Suppressor macrophage treated with lipopolysaccharide for 1 hour (primary cell): ENCODE results near the gene NIPA2.
"Not testable (repeated sequence)": the region's sequence is repeated elsewhere in the genome, so short reads cannot be mapped to it uniquely, and the experiment has no call there.

ENCODE experiments used
- DNase-seq, 3 donors: peaks; one replicate each; pipeline ENCODE4 v3.0.0-alpha.2; 2020 to 2022

The NIPA2 gene

DNA sequence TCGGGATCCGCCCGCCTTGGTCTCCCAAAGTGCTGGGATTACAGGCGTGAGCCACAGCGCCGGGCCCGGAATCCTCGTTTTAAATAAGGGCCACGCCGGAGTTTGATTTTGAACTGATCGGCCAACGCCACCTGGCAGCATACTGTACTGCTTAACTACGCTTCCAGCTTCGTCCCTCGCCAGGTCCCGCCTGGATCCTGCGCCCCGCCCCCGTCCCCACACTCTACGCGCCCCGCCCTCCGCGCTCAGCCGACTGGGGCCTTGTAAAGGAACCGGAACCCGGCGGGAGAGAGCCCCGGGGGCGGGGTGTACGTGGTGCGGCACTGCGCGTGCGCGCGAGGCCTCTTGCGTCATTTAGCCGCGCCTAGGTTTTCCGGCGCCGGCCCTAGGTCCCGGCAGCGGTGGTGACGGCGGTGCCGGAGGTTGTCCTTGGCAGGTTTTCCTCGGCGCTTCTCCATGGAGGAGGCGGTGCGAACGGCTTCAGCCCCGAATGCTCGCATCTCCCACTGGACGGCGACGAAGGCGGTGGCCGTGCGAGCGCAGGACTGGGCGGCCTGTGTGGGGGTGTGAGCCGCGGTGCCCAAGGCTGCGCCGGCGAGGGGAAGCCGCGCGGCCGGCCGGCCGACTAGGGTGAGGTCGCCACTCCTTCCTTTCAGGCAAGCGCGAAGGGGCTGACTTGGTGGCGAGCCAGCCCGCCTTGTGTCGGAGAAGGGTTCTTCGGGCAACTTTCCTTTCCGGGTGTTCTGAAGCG lies at the start of gene NIPA2:
TSS of gene NIPA2 (plus strand) at position 375 of the 751 bp plus-strand sequence. CDS start 13,066 bp downstream, outside the sequence.
- peak; percentile 99 to 100 (median 100) for DNase-seq

DNA sequence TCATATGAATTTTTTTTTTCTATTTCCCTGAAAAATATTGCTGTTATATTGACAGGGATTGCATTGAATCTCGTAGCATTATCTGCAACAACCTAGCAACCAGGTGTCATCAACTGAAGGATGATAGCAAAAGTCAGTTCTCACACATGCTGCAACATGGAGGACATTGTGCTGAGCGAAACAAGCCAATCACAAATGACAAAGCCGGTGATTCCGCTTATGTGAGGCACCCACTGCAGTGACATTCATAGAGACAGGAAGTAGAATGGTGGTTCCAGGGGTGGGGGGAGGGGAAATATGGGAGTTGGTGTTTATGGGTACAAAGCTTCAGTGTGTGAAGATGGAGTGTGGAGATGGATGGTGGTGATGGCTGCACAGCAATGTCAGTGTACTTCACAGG lies 44.4 kb upstream of the NIPA2 start:
- no peak for DNase-seq

DNA sequence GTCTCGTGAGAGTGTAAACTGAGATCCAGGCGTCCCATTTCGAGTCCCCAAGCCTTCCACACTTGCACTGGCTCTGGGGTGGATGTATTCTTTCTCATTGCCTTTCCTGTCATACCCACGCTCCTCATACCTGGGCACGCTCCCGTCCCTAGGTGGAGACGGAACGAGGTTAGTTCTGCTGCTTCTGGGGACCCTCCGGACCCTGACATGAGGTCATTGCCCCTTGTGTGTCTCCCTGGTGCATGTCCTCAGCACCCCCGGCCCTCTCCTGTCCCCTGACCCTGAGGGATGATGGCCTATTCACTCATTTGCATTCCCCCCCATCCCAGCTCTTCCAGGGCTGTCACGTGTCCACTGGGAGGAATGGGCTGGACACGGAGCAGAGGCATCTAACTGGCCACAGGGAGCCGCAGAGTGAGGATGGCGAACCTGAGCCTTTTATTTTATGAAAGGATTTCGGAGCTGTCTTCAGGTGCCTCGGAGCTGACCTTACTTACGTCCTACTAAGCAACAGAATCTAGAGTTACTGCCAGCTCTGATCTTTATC lies 43.8 kb upstream of the NIPA2 start:
- DNase-seq: no peak

DNA sequence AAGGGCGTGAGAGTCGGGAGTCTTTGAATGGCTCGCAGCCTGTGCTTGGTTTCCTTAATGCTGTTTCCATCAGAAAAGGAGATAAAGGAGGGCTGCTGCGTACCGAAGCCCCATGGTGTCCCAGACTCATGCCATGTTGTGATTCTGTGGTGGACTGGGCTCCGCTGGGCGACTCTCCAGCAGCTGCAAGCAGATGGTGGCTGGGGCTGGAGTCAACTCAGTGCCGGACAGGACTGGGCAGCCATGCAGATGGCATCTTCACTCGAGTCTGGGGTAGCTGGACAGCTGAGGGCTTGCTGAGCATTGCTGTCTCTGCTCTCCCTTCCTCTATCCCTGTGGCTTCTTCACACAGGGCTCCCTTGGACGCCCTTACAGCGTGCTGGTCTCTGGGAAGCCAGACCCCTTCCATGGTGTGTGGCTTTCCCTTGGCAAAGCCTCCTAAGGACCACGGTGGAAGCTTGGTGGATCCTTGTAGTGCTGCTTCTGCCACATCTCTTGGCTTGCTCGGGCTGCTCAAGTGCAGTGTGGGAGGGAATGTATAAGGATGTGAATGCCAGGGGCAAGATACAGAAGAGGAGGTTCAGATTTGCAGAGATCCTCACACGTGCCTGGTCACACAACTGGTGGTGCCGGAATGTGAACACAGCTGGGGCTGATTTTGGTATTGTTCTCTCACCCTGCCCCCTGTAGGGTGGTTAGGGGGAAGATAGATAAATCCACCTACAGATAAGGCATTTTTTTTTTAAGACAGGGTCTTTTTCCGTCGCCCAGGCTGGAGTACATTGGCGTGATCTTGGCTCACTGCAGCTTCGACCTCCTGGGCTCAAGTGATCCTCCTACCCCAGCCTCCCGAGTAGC lies 43.0 kb upstream of the NIPA2 start:
- no peak for DNase-seq

DNA sequence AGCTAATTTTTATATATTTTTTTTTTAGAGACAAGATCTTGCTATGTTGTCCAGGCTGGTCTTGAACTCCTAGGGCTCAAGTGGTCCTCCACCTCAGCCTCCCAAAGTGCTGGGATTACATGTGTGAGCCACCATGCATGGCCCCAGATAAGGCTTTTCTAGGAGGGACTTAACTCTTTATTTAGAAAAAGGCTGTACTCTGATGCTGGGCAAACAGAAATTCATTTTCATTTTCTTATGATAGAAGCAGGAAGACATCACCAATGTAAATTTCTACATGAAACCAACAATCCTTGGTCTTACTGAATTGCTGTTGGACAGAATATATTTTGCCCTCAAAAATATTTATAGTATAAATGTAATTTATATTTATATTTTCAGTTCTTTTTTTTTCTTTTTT lies 42.4 kb upstream of the NIPA2 start:
- no peak for DNase-seq

DNA sequence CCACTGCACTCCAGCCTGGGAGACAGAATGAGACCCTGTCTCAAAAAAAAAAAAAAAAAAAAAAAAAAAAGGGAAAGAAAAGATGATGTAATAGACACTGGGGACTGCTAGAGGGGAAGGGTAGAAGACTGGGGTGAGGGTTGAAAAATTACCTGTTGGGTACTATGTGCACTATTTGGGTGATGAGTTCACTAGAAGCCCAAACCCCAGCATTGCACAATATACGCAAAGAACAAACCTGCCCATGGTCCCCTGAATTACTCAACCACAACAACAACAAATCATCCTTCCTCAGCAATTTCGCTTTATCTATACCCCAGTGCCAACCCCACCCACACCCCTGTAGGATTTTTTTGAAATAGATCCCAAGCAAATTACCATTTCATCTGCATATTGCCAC lies 38.6 kb upstream of the NIPA2 start:
- DNase-seq: no peak

DNA sequence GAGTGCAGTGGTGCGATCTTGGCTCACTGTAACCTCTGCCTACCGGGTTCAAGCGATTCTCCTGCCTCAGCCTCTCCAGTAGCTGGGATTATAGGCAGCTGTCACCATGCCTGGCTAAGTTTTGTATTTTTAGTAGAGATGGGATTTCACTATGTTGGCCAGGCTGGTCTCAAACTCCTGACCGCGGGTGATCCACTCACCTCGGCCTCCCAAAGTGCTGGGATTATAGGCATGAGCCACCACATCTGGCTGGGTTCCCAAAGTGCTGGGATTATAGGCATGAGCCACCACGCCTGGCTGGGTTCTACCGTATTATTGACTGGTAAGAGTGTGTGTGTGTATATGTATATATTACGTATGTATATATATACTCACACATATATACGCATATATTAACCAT lies 35.5 kb upstream of the NIPA2 start:
- DNase-seq: not testable (repeated sequence)

DNA sequence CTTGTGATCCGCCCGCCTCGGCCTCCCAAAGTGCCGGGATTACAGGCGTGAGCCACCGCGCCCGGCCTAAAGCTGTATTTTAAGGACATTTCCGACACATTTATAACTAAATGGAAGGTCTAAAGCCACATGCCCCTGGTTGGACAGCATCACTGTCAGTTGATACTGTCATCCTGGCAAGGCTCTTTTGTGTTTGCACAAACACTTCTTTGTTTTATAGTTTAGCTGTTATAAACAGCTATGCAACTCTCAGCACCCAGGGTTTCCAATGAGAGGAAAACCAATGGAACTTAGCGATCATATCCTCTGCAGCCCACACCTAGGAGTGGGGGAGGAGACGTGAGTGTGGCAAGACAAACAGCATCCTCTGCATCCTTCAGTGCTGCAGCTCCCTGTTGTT lies 32.3 kb upstream of the NIPA2 start:
- no peak for DNase-seq

DNA sequence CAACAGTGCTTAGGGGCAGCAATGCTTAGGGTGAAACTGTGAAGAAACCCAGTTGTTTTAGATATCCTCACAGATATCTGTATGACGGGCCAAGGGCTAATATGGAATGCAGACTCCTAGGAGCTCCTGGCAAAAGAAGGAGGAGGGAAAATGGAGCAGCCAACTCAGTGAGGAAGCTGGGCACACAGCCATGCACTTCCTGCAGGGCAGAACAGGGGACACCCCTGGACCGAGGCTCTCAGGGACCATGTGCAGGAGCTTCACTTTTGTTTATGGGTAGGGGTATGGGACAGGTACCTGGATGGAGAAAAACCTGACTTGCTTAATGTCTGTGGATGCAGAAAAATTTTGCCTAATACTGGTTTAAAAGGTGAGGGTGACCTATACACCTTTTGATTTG lies 31.8 kb upstream of the NIPA2 start:
- no peak for DNase-seq

DNA sequence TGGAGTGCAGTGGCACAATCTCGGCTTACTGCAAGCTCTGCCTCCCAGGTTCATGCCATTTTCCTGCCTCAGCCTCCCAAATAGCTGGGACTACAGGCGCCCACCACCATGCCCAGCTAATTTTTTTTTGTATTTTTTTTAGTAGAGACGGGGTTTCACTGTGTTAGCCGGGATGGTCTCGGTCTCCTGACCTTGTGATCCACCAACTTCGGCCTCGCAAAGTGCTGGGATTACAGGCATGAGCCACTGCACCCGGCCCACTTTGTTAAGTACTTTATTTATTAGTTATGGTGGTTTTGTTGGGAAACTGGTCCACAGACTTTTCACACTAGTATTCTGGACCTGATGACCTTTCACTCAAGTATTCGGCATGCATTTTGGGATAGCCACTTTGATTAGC lies 30.6 kb upstream of the NIPA2 start:
- DNase-seq: not testable (repeated sequence)

DNA sequence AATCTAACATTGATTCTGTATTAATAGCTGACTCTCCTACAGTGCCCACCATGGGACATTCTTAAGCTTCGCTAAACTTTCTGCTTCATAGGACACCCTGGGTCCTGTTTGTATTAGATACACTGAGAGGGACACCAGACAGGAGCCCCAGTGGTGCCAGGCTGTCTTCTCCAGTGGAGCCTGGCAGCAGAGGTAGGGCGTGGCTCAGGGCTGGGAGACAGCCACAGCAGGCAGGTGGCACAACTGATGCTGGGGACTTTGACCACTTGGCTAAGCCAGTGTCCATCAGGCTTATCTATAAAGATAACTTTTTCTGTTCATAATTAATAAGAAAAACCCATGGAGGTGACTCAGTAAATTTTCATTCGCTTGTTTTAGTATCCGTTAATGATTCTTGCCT lies 30.2 kb upstream of the NIPA2 start:
- DNase-seq: no peak

DNA sequence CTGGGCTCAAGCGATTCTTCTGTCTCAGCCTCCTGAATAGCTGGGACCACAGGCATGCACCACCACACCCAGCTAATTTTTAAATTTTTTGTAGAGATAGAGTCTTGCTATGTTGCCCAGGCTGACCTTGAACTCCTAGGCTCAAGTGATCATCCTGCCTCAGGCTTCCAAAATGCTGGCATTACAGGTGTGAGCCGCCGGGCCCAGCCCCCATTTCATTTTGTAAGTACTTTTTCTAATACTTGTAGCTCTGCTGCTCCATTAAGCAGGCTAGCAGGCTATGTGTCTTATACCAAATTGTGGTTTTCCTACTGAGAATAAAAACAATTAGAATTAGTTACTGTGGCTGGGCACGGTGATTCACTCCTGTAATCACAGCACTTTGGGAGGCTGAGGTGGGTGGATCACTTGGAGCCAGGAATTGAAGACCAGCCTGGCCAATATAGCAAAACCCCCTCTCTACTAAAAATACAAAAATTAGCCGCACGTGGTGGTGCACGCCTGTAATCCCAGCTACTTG lies 29.6 kb upstream of the NIPA2 start:
- no peak for DNase-seq

DNA sequence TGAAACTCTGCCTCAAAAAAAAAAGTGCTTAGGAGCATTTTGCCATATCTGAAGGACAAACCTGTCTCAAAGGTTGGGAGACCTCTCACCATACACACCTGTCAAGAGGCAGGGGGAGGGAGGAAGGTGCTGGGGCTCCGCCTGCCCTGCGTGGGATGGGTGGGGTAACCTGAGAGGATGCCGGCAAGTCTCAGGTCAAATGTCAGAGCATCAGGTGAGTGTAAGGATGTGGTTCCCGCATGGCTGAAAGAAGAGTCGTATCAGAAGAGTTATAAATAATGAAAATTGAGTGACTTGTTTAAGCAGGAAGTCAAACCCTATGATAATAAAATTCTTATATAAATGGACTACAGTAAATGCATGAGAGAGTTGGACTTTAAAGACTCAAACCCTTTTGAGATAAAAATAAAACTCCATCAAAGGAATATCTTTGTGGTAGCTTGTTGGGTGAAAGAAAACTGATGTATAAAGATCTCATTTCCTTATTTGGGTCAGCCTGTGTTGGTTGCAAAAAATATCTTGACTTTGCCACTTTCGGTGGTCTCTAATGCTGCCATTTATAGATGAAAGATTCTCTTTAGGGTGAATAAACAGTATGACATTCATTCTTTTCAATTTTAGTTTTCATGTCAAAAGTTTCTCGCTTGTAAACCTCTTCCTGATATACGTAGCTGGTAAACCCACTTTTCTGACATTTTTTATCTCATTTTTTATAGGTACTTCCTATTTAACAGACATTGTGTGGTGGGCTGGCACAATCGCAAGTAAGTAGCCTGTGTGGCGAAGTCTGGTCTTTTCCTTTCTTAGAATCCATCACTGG lies 28.2 kb upstream of the NIPA2 start:
- no peak for DNase-seq

DNA sequence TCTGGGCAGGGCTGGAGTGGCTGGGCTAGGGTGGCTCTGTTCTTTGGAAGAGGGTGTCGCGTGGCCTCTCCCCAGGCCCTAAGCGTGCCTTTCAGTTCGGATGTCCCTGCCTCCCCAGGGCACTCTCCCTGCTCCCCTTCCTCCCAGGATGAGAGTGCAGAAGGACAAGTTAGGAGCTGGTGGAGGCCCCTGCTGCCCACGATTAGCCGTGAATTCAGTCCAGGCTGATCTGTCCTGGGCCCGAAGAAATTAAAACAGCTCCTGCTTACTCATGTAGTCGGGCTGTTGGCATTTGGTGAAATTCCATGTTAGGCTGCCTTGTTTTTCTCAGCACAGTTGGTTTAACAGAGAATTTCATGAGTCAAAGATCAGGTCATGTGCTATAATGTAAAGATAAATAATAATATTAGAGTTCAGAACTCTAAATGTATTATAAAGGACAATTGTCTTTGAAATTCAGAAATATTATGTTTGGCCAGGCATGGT lies 27.6 kb upstream of the NIPA2 start:
- DNase-seq: no peak

DNA sequence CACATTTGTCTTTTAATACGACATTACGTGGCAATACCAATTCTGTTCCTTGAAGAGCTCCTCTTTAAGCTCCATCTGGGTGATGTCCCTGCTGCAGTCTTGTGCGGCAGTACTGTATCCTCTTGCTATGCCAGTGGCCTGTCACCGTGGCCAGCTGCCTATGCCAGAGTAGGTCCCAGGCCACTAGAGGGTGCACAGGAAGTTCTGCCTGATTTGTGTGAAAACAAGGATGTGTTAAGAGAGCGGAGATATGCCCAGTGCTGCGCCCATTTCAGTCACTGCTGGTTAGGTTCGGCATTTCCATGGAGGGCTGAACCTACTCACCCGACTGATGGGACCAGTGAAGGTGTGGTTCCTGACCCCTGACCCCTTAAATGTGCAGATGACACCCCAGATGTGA lies 26.8 kb upstream of the NIPA2 start:
- peak; percentile 26 to 55 (median 32) for DNase-seq

DNA sequence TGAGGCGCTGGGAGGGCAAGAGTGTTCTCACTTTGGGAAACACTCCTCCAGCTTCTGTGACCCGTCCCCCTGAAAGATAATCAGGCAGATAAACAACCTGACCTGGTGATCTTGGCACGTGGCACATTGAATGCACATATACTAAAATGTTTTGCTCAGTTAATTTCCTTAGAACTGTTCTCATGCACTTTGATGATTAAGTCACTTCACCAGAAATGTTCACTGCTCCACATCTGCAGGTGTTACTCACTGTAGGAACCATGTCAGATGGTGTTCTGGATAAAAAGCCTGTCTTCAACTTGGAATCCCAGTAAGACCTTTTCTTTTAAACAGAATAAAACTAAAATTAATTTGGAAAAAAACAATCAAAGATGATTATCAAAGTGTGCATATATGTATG lies 24.6 kb upstream of the NIPA2 start:
- DNase-seq: no peak

DNA sequence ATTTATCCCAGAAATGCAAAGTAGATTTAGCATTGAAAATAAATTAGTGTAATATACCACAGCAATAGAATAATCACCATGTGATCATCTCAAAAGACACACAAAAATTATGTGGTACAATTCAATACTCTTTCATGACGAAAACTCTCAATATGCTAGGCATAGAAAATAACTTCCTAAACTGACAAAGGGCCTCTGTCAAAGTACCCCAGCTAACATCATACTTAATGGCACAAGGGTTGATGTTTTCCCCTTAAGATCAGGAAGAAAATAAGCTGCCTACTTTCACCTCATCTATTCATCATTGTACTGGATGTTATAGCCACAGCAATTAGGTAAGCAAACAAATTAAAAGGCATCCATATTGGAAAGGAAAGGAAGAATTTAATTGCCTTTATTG lies 22.7 kb upstream of the NIPA2 start:
- DNase-seq: no peak

DNA sequence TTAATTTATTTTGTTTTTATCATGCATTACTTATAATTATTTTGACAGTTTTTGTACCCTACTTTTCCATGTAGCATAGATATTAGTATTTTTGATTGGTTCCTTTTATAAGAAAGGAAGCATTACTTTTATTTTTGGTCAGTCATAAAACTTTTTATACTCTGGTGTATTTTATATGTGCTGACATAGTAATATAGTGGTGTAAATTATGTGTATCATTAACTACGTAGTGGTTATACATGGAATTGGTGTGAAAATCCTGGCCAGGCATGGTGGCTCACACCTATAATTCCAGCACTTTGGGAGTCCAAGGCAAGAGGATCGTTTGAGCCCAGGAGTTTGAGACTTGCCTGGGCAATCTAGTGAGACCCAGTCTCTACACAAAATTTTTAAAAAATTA lies 18.8 kb upstream of the NIPA2 start:
- DNase-seq: no peak

DNA sequence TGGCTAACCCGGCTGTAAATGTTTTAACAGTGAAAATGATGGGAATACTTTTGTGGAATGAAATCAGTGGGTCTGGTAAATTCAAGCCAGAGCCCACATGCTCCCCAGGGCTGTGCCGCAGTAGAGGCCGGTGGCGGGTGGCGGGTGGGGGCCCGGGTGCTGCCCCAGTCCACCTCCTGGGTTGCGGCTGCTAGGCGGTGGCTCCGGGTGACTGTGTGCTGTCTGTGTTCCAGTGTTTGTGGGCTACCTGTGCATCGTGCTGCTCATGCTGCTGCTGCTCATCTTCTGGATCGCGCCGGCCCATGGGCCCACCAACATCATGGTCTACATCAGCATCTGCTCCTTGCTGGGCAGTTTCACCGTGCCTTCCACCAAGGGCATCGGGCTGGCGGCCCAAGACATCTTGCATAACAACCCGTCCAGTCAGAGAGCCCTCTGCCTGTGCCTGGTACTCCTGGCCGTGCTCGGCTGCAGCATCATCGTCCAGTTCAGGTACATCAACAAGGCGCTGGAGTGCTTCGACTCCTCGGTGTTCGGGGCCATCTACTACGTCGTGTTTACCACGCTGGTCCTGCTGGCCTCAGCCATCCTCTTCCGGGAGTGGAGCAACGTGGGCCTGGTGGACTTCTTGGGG lies 14.9 kb upstream of the NIPA2 start:
- no peak for DNase-seq

DNA sequence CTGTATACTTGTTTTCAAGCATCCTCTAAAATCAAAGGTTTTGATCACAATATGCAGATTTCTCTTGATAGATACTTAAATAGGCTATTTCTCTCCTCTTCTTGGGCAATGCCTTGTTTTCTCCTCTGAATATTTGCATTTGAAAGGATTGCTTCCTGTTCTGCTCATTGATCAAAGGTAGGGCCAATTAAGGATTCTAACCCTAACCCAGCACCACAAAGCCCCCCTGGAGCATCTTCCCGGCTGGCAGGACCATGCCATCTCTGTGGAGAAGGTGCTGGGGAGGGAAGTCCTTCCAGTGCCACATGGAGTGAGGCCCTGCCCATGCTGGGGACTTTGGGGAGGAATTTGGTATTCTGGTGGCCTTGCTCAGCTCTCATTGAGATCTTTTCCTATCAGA lies 11.3 kb upstream of the NIPA2 start:
- DNase-seq: no peak

DNA sequence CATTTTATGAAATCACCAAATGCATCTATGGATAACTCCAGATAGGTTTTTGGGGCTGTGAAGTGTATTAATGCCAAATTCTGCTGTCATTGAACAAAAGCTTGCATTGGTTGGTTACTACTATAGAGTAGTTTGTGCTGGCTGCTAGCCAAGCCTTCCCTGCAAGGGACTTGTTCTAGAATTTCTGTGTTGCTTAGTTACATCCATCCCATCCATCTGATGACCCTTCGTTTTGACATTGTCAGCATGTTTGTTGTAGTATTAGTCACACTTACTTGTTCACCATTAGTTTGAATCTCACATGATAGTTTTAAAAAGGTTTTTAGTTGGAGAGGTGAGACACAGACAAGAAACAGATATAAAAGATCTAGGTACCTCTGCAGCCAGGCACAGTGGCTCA lies 7.0 kb upstream of the NIPA2 start:
- DNase-seq: no peak

DNA sequence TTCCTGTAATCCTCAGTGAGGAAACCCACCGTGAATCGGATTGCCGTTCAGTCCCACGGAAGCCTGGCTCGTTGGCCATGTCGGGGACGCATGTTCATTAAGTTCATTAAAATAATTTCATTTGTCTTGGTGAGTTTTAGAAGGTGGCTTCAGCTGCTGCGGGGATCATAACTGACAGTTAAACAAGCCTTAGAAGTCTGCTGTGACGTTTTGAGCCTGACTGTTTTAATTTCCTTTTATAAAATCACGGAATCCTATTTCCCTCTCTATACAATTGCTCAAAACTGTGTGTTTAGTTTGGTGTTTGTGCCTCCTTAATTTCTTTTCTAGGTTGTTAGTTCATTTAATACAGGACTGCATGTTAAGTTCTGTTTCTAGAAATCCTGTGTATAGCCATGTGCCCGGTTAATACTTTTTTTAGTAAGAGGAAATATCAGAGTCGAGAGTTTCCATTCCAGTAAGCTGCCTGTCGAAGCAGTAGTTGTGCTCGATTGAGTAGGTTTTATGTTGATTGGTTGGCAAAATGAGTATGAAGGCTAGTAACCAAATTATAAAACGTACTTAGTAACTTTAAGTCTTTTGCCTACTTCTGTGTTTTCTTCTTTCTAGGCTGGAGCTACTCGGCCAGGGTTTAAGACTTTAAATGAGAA lies 705 bp downstream of the NIPA2 start:
- peak; percentile 29 to 46 (median 45) for DNase-seq
